Measurements from ENCODE around the gene STARD7.
"Not testable (repeated sequence)": the region's sequence is repeated elsewhere in the genome, so short reads cannot be mapped to it uniquely, and the experiment has no call there.

The STARD7 gene

GRCh38 chr2:96233880-96234316 is 25.3 kb upstream of the STARD7 start:
- DNase-seq (ENCODE audit: low spot score): no peak

GRCh38 chr2:96233436-96233835 is 24.8 kb upstream of the STARD7 start:
- DNase-seq (ENCODE audit: low spot score): no peak

- DNase-seq (ENCODE audit: low spot score): no peak
These were observed 22.7 kb upstream of the STARD7 start for GRCh38 chr2:96231316-96231715.

- no peak for DNase-seq (ENCODE audit: low spot score)
These were observed 16.4 kb upstream of the STARD7 start for GRCh38 chr2:96225016-96225533.

GRCh38 chr2:96221106-96221505 is 12.5 kb upstream of the STARD7 start:
- not testable (repeated sequence) for DNase-seq (ENCODE audit: low spot score)

- not testable (repeated sequence) for DNase-seq (ENCODE audit: low spot score)
These were observed 11.3 kb upstream of the STARD7 start for GRCh38 chr2:96219959-96220358.

- no peak for DNase-seq (ENCODE audit: low spot score)
These were observed 10.0 kb upstream of the STARD7 start for GRCh38 chr2:96218508-96219131.

GRCh38 chr2:96214554-96214953 is 5.9 kb upstream of the STARD7 start:
- no peak for DNase-seq (ENCODE audit: low spot score)

- DNase-seq (ENCODE audit: low spot score): no peak
These were observed 4.8 kb upstream of the STARD7 start for GRCh38 chr2:96213379-96213778.

- no peak for DNase-seq (ENCODE audit: low spot score)
These were observed 3.7 kb upstream of the STARD7 start for GRCh38 chr2:96212339-96212738.

- DNase-seq (ENCODE audit: low spot score): no peak
These were observed 1.1 kb upstream of the STARD7 start for GRCh38 chr2:96209729-96210085.

- no peak for DNase-seq (ENCODE audit: low spot score)
These were observed 543 bp upstream of the STARD7 start for GRCh38 chr2:96209011-96209728.

GRCh38 chr2:96207774-96208142 is 869 bp downstream of the STARD7 start:
- no peak for DNase-seq (ENCODE audit: low spot score)

GRCh38 chr2:96207073-96207773 is 1.4 kb downstream of the STARD7 start:
- DNase-seq (ENCODE audit: low spot score): no peak

- no peak for DNase-seq (ENCODE audit: low spot score)
These were observed 2.7 kb downstream of the STARD7 start for GRCh38 chr2:96205888-96206287.

GRCh38 chr2:96204836-96205624 is 3.6 kb downstream of the STARD7 start:
- DNase-seq (ENCODE audit: low spot score): no peak

GRCh38 chr2:96203130-96204028 is 5.2 kb downstream of the STARD7 start:
- no peak for DNase-seq (ENCODE audit: low spot score)

GRCh38 chr2:96202152-96202854 is 6.3 kb downstream of the STARD7 start:
- no peak for DNase-seq (ENCODE audit: low spot score)

GRCh38 chr2:96201338-96201737 is 7.3 kb downstream of the STARD7 start:
- DNase-seq (ENCODE audit: low spot score): no peak

GRCh38 chr2:96198921-96199320 is 9.7 kb downstream of the STARD7 start:
- DNase-seq (ENCODE audit: low spot score): no peak

Data from HuH-7 (cell line).